ENCODE data around the gene PLXNA4. TPM values are rescaled to one million over a fixed set of nuclear protein-coding genes. Genes with fewer than 3 reads are reported as not detected.

Gene PLXNA4
- total RNA-seq, 1 experiment from 2014 or later: 0.22 TPM

- no peak for DNase-seq (ENCODE audit: low spot score)
Measured at GRCh38 chr7:132437730-132438129, 138.5 kb downstream of the PLXNA4 start.

- peak; percentile 16 for DNase-seq (ENCODE audit: low spot score)
Measured at GRCh38 chr7:132436121-132436520, 140.1 kb downstream of the PLXNA4 start.

GRCh38 chr7:132435016-132435990 lies 141.0 kb downstream of the PLXNA4 start:
- DNase-seq (ENCODE audit: low spot score): no peak

- DNase-seq (ENCODE audit: low spot score): no peak
Measured at GRCh38 chr7:132434041-132434440, 142.2 kb downstream of the PLXNA4 start.

- DNase-seq (ENCODE audit: low spot score): no peak
Measured at GRCh38 chr7:132433301-132433700, 143.0 kb downstream of the PLXNA4 start.

GRCh38 chr7:132430861-132431822 lies 145.1 kb downstream of the PLXNA4 start:
- DNase-seq (ENCODE audit: low spot score): peak; percentile 89

- no peak for DNase-seq (ENCODE audit: low spot score)
Measured at GRCh38 chr7:132430041-132430855, 146.0 kb downstream of the PLXNA4 start.

GRCh38 chr7:132429181-132429580 lies 147.1 kb downstream of the PLXNA4 start:
- DNase-seq (ENCODE audit: low spot score): no peak

- no peak for DNase-seq (ENCODE audit: low spot score)
Measured at GRCh38 chr7:132428247-132428919, 147.9 kb downstream of the PLXNA4 start.

- DNase-seq (ENCODE audit: low spot score): no peak
Measured at GRCh38 chr7:132425942-132426341, 150.3 kb downstream of the PLXNA4 start.

GRCh38 chr7:132424821-132425724 lies 151.2 kb downstream of the PLXNA4 start:
- DNase-seq (ENCODE audit: low spot score): no peak

- DNase-seq (ENCODE audit: low spot score): no peak
Measured at GRCh38 chr7:132424277-132424676, 152.0 kb downstream of the PLXNA4 start.

- DNase-seq (ENCODE audit: low spot score): no peak
Measured at GRCh38 chr7:132423594-132424200, 152.6 kb downstream of the PLXNA4 start.

GRCh38 chr7:132422502-132423111 lies 153.7 kb downstream of the PLXNA4 start:
- peak; percentile 18 for DNase-seq (ENCODE audit: low spot score)

GRCh38 chr7:132420527-132420926 lies 155.7 kb downstream of the PLXNA4 start:
- DNase-seq (ENCODE audit: low spot score): no peak

- no peak for DNase-seq (ENCODE audit: low spot score)
Measured at GRCh38 chr7:132419542-132419941, 156.7 kb downstream of the PLXNA4 start.

- no peak for DNase-seq (ENCODE audit: low spot score)
Measured at GRCh38 chr7:132418840-132419239, 157.4 kb downstream of the PLXNA4 start.

GRCh38 chr7:132417103-132417906 lies 159.0 kb downstream of the PLXNA4 start:
- no peak for DNase-seq (ENCODE audit: low spot score)

All from A172 (cell line).